ENCODE data around the gene RPS21.

The RPS21 gene

DNA sequence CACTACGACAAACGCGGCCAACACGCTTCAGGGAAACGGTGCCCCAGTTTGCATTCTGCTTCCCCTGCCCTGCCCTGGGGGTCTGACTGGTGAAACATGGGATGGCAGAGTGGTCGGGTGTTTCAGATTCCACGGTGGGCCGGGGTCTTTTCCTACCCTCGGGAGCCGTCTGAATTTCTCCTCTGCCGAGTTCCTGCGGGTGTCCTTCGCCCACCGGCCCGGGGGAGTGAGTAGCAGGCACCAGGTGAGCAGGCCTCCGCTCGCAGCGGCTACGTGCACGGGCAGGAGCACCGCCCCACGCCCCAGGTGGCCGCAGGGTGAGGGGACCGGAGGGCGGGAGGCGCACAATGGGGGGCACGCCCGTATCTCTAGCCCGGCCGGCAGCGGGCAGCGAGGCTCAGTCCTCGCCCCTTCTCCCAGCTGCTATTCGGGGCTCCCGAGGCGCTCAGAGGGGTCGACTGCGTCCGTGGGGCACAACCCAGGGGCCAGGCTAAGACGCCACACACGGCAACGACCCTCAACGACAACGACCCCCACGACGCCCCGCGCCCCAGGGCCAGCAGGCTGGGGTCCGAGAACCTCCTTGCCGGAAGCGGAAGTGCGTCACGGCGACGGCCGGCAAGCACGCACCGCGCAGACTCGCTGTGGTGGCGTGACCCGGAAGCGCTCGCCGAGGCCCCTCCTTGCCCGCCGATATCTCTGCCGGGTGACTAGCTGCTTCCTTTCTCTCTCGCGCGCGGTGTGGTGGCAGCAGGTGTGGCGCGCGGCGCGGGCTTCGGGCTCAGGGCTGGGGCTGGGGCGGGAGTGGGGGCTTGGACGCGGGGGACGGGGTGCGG lies at the start of gene RPS21:
RPS21 (plus strand) TSS at position 721 of the 836 bp plus-strand sequence. CDS start 236 bp downstream, outside the sequence.
- DNase-seq (ENCODE audit: low read depth) = peak; percentile 51

DNA sequence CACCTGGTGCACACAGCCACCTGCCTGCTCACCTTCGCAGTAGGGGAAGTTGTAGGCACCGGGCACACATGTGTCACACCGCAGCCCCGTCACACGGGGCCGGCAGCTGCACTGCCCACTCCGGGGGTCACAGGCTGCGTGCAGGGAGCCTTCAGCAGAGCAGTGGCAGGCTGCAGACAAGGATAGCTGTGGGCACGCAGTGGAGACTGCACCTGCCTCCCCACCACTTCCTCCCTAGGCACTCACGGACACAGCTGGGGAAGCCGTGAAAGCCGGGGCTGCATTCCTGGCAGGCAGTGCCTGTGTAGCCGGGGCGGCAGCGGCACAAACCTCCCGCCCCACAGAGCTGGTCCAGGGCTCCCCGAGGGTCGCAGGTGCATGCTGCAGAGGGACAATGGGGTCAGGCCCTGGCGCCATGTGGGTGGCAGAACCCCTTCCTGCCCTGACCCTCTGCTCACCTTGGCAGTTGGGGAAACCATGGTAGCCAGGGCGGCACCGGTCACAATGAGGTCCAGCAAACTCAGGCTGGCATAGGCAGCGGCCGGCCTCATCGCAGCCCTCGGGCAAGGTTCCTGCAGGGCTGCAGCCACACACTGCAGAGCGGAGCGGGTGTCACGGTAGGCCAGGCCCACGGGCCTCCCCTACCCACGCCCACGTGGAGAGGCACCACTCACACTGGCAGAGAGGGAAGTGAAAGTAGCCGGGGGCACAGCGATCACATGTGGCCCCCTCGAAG lies 49.2 kb upstream of the RPS21 start:
- DNase-seq (ENCODE audit: low read depth) = no peak

DNA sequence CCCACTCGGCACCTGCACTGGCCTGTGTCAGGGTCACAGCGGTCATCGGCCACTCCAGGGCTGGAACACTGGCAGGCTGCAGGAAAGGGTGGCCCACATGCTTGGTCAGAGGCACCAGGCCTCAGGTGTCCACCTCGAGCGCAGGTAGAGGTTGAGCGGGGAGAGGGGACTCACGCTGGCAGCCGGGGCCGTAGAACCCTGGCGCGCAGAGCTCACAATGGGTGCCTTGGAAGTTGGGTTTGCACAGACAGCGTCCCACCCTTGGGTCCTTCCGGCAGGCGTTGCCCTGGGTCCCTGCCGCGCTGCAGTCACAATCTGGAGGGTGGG lies 48.6 kb upstream of the RPS21 start:
- no peak for DNase-seq (ENCODE audit: low read depth)

DNA sequence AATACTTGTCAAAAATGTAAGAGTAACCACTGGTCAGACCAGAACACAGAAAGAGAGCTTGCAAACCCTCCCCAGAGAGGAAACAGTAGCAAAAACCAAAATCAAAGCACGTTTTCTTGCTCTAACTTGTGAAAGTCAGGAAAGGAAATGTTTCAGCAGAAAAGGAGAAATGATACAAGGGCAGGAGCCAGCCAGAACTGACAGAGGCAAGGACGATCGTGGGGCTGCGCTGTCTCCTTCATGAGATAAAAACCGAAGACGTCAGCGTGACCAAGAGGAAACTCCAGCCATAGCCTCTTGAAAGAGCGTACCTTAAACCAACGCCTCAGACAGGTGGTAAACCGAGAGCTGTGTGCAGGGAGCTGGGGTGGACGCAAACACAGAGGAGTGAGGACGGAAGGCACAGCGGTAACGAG lies 47.2 kb upstream of the RPS21 start:
- no peak for DNase-seq (ENCODE audit: low read depth)

DNA sequence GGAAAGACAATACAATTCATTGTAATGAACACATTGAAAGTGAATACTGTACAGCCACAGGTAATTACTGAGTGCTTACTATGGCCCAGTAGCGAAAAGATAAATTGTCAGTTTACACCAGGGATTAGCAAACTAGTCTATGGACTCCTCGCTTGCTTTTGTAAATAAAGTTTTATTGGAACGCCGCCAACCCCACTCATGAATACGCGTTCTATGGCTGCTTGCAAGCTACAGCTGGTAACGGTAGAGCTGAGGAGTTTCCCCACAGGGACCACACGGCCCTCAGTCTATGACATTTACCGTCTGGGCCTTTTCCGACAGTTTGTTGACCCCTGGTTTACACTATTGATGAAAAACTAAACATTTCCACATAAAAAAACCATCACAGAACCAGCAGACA lies 44.0 kb upstream of the RPS21 start:
- no peak for DNase-seq (ENCODE audit: low read depth)

DNA sequence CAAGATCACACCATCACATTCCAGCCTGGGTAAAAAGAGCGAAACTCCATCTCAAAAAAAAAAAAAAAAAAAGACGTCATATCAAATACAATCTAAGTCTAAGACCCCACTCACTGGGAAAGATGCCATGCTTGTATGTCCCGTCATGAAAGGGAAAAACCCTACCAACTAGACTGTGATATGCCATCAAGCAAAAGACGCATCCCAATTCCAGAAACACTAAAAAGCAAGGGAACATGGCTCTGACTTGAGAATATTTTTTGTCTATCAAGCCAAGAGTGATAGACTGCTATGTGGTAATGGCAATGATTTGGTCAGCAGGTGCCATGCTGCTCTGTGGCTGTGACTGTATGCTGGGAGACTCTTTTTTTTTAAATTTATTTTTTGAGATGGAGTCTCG lies 42.8 kb upstream of the RPS21 start:
- DNase-seq (ENCODE audit: low read depth) = no peak

DNA sequence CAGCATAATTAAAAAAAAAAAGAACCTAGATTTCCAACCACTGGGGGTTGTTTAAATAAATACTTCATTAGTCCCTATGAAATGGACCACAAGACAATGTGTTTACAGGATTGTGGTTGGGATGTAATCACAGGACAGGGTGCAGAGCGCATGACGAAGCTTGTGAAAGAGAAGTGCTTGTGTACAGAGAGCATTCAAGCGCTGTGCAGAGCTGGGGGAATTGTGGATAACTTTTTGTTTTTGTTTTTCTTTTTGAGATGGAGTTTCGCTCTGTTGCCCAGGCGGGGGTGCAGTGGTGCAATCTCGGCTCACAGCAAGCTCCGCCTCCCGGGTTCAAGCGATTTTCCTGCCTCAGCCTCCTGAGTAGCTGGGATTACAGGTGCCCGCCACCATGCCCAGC lies 42.1 kb upstream of the RPS21 start:
- no peak for DNase-seq (ENCODE audit: low read depth)

DNA sequence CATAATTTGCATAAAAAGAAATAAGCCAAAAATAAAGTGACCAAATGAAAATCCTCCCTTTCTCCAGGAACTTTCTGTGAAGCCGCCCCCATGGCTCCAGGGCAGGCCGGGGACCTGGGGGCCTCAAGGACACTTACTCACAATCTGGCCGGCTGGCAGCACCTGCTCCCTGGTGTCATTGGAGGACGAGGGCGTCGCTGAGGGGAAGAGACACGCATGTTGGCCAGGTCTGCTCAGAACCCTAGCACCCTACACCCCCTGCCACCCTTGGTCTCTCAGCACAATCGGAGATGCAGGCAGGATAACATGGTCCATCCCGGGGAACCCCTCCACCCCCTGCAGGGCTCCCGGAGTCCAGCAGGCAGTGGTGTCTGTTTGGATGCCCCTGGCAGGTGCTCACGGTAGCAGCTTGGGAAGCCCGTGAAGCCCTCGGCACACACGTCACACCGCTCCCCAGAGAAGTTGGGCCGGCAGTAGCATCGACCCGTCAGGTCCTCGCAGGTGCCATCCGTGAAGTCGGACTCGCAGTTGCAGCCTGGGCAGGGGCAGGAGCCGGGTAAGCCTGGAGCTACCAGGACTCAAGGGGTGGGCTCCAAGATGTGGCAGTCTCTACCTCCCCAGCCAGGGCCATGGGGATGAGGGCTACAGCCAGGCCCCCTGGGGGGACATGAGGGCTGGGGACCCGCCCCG lies 41.1 kb upstream of the RPS21 start:
- no peak for DNase-seq (ENCODE audit: low read depth)

DNA sequence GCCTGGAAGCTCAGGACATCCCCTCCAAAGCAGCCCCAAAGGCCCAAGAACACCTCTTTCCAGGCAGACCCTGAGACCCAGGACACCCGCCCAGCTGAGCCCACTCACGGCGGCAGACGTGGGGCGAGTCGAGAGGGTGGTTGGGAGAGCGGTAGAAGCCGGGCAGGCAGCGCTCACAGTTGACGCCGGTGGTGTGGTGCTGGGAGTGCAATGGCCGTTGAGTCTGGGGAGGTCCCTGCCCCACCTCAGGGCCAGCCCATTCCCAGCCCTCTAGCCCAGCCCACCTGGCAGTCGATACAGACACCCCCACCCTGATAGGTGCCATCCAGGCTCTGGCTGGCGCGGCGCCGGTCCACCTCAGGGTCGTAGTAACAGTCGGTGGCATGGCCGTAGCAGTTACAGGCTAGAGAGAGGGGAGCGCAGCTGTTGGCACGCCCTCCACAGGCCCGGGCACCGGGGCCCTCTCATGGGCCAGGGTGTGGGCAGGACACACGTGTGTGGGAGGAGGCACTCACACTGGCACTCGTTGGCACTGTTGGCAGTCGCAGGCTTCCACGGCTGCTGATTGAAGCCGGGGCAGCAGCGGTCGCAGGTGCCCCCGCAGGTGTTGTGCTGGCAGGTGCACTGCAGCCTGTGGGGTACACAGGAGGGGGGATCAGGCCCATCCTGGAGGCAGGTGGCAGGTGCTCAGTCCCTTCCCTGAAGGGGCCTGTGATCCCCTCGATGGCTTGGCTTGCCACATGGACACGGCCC lies 40.3 kb upstream of the RPS21 start:
- no peak for DNase-seq (ENCODE audit: low read depth)

DNA sequence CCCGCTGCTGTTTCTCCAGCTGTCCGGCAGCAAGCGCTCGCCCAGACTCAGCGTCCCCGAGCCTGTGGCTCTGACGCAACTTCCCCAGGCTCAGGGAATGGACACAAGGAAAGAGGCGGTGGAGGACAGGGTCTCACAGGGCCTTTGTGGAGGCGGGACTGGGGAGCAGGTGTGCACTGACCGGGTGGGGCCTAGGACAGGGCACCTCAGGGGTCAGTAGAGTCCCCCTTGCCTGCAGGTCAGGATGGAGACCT lies 39.8 kb upstream of the RPS21 start:
- DNase-seq (ENCODE audit: low read depth) = no peak

DNA sequence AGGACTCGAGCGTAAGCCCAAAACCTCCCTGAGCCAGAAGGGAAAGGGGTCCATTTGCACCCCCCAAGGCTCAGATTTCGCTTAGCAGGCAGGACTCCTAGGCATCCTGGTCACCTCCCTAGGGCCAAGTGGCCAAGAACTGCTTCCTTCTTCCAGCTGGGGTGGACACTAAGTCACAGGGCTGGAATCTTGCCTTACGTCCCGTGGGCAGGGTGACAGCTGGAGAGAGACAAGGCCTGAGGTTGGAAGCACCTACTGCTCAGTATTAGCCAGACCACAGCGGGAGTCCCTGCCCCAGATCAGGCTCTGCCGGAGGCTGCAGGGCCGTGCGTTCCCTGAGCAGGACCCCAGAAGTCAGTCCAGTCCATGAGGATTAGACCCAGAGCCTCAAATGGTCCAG lies 39.5 kb upstream of the RPS21 start:
- DNase-seq (ENCODE audit: low read depth) = no peak

DNA sequence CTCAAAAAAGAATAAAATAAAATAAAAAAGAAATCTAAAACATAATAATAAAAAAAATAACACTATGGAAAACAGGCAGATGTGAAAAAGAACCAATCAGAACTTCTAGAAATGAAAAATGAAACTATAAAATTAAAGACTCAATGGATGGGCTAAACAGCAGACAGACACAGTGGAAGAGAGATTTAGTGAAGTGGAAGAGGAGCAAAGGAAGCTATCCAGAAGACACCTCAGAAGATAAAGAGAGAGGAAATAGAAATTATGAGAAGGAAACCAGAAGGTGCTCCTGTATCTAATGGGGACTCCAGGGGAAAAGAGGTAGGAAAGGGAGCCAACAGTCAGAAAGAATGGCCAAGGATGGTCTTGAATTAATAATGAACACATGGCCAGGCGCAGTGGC lies 38.3 kb upstream of the RPS21 start:
- DNase-seq (ENCODE audit: low read depth) = no peak

DNA sequence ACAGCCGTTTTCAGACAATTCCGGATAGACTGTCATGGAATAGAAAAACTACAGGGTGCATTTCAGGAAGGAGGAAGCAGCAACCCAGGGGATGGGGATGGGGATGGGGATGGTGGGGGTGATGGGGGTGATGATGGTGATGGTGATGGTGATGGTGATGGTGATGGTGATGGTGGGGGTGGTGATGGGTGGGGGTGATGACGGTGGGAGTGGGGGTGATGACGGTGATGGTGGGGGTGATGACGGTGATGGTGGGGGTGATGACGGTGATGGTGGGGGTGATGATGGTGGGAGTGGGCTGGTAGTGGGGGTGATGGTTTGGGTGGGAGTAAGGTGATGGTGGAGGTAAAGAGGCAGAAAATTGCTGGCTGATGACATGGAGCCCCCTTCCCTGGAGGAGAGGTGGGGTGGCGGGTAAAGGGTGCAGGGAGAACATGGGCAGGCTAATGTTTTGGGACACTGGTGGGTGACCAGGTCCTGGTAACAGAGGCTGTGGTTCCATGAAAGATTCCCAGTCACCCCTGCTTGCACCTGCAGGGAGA lies 37.3 kb upstream of the RPS21 start:
- DNase-seq (ENCODE audit: low read depth) = no peak

DNA sequence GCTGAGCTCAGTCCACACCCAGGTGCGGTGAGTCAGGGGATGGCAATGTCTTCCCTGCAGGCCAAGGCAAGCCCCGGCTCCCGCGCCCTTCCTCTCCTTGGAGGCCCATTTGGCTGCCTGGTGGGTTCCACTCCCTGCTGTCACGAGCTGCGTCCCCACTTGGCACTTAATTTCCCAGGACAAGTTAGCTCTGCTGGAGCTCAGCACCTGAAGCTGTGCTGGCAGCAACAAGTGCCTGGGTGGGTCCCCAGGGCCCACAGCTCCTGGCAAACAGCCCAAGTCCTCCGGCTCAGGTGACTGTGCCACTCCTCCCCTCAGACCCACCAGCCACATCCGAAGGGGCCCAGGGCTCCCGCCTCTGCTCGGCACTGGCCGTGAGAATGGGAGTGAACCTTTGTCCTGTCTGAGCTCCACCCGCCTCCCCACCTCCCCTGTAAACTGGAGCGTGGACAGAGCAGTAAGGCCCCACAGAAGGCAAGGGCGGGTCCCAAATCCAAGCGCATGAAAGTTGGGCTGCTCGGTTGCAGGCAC lies 36.7 kb upstream of the RPS21 start:
- DNase-seq (ENCODE audit: low read depth) = no peak

DNA sequence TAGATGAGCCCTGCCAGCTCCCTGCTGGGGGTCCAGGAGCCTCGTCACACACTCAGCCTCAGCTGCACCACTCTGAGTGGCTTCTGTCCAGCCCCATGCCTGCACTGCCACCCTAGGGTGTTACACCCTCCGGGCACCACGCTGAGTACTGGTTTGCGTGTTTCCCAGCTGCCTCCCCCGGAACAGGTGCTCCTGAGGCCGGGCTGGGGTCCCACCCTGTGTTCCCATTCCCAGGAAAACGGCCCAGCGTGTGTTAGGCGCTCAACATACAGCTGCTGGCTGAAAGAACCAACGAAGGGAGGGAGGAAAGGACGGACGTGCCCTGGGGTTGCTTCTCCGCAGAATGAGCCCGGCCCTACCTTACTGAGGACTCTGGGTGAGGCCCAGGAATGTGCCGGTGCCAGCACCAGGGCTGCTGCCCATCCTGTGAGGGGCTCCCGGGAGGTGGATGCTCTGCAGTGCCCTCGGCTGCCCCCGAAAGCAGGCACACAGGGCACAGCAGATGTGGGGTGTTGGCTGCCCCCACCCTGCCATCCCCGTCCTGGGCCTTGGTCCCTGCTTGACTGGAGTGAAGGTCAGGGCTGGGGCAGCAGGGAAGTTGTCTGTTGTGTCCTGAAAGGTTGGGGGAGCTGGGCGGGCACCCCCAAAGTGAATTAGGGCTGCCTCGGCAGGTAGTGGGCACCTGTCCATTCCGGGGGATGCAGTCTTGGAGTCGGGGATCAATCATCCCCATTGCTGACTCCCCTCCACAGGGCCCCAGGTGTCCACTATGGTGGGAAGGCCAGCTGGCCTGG lies 36.1 kb upstream of the RPS21 start:
- DNase-seq (ENCODE audit: low read depth) = no peak

DNA sequence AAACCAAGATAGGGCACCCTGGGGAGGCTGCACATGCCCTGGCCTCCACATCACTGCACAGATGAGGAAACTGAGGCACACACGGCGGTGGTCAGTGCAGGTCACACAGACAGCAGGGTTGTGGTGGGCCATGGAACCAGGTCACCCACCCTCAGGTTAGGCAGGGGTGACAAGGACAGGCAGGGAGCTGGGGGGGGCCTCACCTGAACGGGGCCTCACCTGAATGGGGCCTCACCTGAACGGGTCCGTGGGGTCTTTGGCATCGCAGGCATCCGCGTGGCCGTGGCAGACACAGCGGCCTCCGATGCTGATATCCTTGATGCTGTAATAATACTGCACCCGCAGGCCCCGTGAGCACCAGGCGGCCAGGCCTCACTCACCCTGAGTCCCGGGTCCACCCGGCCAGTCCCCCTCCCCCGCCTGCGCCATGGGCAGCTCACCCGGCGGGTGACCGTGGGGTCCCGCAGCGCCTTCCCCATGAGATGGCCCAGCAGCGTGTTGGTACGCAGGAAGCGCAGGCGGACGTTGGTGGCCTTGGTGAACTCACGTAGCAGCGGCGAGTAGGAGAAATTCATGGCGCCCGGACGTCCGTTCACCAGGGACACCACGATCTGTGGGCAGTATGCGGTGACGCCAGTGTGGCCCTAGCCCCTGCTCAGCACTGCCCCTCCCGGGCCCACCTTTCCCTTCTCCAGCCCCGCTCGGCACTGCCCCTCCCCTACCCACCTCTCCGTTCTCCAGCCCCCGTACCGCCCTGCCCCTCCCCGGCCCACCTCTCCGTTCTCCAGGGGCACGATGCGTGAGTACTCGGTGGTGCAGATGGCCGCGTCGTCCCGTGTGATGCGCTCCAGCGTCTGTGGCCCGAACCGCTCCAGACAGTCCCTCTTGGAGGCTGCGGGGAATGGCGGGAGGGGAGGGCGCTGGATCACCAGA lies 35.2 kb upstream of the RPS21 start:
- DNase-seq (ENCODE audit: low read depth) = no peak

DNA sequence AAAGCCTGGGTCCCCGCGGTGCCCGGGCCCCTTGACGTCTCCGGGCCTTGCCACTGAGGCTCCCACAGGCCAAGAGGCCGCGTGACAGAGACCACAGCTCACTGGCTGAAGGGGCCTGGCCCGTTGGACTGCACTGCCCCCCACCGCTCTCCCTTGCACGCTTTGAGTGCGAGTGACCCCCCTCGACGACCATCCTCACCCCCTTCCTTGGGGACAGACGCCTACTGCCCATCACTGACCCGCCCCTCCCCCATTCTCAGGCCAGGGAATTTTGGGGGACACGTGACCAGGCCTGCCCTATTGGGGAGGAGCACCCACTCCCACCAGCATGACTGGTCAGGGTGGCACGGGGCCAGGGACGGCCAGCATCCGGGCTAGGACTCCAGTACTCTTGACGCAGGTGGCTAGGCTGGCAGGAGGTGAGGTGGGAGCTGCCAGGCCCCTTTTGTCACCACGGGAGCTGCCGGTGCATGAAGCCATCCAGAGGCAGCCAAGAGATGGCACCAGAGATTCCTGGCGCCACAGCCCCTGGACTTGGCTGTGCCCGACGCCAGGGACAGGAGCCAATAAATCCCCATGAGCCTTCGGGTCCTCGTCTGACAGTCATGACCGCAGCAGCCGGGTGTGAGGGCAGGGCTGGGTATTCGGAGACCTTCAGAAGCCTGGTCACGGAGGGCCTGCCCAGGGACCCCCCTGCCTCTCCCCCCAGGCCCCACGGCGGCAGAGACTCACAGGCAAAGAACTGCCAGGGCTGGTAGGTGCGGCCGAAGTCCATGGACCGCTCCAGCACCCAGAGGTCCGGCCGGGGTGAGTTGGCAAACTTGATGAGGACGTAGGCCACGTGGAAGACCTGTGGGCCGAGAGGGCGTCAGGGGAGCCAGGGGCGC lies 34.3 kb upstream of the RPS21 start:
- DNase-seq (ENCODE audit: low read depth) = no peak

DNA sequence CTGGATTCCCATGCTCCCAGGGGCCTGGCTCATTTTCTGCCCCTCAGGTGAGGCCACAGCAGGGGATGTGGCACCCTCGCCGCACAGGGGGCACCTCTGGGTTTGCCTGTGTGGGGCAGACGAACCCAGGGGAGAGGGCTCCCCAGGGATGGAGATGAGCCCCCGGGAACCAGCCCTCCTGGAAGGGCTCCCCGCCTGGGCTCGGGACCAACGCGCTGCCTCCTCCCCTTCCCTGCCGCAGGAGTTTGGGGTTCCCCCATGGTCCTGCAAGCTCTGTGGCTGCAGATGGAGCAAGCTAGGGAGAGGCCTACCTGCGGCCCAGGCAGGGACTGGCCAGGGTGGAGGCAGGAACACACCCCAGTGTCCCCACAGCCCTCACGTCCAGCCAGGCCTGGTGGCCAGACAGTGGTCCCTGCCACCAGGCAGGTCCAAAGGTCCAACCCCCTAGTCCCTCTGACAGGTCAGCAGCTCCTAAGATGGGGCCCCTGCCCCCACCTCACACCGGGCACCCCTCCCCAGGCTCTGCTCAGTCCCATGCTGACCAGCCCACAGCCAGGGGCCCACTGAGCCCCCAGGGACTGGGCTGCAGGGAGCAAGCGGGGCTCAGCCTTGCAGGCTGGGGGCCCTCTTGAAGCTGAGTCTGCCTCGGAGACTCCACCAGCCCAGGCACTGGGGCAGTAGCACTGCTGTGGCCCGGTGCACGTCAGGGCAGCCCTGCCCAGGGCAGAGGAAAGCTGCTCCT lies 33.4 kb upstream of the RPS21 start:
- no peak for DNase-seq (ENCODE audit: low read depth)

Measured in non-pigmented ciliary epithelial cell (primary cell).